Renal cortex interstitium (tissue), 11 donors: ENCODE results near the gene UBE3B. TPM values are rescaled to one million over a fixed set of nuclear protein-coding genes. Genes with fewer than 3 reads are reported as not detected.

Source experiments
- DNase-seq, 11 donors: peaks; one replicate each; pipeline ENCODE4 v3.0.0-alpha.2; 2013; ENCODE audit warnings: low read depth in 9 of 11, low spot score in 4 of 11; ENCODE audit errors: extremely low read depth in 1 of 11
- polyA plus RNA-seq, 3 donors: library from polyadenylated mRNA; unstranded; fragments of 120-200 nt; gene quantifications; one replicate each; pipeline ENCODE4 v1.2.1, GENCODE V29; 2013; ENCODE audit not compliant: insufficient read length in 3 of 3

Gene UBE3B
- polyA plus RNA-seq, 3 donors = 30.4 to 38.8 (median 31.2) TPM

DNA sequence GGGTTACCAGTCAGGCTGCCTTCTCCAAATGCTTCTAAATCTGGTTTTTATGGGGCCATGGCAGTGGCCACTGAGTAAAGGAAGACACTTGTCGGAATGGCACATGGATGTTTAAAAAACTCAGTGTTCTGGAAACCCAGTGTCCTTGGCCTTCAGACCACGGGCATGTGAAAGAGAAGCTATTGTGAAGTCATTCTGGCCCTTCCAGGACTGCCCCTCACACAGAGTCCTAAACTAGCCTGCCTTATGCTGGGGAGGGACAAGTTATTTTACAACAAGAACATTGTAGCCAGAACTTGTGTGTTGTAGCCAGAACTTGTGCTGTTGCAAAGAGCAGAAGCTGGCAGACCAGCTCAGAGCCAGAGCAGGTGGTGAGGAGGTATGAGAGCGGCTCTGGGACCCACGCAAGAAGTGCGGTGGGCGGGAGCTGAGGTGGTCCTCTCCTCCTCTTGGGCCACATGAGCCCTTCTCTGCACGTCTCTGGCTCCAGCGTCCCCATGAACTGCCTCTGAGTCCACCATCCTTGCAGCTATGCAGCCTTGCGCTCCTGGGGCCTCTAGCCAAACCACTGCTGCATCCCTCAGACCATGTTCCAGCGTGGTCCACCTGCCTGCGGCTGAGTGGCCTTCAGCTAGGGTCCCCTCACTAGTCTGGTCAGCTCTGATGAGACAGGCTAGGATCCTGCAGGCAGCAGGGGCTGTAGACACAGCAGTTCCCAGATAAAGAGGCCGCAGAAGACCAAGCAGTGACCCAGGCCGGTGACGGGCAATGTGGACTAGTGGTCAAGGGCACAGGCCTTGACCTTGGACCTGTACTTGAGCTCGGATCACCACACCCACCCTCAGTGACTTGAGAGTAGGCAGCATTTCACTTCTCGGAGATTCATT, 63.3 kb downstream of the UBE3B start:
- DNase-seq = no peak

DNA sequence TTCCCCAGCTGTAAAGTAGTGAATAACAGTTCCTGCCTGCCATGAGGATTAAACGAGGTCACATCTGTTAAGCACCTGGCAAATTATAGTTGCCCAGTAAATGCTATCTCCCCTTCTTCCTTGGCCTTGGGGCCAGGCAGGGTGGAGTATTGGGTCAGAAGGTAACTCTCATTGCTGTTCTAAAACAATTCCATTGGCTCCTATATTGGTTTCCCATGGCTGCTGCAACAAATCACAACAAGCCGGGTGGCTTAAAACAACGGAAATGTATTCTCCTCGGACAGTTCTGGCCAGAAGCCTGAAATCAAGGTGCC, 63.9 kb downstream of the UBE3B start:
- no peak for DNase-seq

GRCh38 chr12:109542014-109542413, 64.6 kb downstream of the UBE3B start:
- no peak for DNase-seq

- no peak for DNase-seq
Measured at GRCh38 chr12:109542876-109543275, 65.4 kb downstream of the UBE3B start.

- no peak for DNase-seq
Measured at GRCh38 chr12:109544955-109545531, 67.6 kb downstream of the UBE3B start.

GRCh38 chr12:109545826-109546225, 68.4 kb downstream of the UBE3B start:
- DNase-seq = no peak

GRCh38 chr12:109547286-109547685, 69.9 kb downstream of the UBE3B start:
- no peak for DNase-seq

DNA sequence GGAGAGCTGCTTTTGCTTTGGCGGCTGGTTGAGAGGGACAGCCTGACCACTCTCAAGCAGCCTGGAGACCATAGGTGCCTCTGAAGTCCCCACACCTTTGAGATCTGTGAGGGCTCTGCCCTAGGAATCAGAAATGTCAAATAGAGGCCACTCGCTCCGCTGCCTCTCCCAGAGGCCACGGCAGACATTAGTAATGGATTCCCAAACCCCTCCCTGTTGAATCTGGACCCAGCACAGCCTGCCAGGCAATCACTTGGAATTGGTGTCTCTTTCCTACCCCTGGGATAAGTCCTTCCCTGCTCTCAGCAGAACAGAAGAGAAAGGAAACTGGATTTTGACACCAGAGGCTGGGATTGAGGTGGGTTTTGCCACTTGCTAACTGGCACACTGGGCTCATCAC, 70.8 kb downstream of the UBE3B start:
- DNase-seq = no peak

DNA sequence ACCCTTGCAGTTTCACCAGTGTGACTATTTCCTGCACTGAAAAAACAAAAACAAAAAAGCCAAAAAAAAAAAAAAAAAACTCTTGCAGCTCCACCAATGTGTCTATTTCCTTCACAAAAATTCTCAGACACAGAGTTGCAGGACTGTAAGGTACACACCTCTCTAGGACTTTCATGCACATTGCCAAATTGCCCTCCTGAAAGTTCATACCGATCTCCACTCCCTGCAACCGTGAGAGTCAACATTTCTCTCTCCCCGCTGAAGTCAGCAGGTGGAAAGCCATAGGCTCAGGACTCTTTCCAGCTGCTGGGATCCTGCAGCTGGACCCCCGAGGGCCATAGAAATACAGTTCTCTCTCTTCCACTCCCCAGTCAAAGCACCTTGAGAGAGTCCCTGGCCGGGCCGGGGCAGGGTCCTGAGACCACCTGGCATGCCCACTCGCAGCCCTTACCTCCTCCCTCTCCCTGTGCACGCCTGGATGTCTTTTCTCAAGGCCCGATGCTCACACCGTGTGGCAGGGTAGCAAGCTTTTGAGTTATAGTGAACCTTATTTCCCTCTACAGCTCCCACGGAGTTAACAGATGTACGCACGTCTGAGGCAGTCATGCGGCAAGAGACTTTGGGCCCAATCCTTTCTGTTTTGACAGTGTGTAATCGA, 72.3 kb downstream of the UBE3B start:
- peak in 3 of 11 donors; percentile 31 to 56 (median 33) for DNase-seq

DNA sequence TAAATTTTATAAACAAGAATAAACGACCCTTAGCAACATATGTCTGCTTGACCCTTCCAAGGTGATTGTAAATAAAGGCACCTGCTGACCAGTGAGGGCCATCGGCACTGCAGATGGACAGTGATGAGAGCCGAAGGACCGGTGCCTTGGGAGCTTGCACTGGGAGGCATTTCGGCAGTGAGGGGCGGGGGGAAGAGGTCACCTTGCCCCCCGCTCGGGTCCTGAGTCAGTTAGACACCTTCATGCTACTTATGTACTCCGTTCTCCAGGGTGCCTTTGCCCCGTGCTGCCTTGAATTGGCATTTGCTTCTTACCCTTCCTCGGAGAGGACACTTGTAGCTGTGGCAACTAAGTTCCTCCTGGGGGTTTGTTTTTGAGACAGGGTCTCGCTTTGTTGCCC, 72.8 kb downstream of the UBE3B start:
- DNase-seq = no peak

DNA sequence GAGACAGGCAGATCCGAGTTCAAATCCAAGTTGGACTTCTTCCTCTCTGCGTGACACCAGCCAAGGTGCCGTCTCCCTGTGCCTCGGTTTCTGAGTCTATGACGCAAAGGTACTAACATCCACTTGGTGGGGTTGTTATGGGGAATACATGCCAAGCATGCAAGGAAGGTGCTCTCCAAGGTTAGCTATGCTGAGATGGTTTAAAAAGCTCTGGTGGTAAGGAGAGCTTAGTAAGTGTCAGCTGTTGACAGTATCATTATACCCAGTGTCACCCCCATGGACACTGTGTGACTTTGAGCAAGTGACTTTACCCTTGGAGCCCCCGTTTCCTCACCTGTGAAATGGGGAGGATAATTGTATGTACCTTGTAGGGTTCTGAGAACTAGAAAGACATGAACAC, 73.7 kb downstream of the UBE3B start:
- DNase-seq = no peak

- no peak for DNase-seq
Measured at GRCh38 chr12:109552971-109553370, 75.5 kb downstream of the UBE3B start.

GRCh38 chr12:109553483-109553882, 76.0 kb downstream of the UBE3B start:
- no peak for DNase-seq

DNA sequence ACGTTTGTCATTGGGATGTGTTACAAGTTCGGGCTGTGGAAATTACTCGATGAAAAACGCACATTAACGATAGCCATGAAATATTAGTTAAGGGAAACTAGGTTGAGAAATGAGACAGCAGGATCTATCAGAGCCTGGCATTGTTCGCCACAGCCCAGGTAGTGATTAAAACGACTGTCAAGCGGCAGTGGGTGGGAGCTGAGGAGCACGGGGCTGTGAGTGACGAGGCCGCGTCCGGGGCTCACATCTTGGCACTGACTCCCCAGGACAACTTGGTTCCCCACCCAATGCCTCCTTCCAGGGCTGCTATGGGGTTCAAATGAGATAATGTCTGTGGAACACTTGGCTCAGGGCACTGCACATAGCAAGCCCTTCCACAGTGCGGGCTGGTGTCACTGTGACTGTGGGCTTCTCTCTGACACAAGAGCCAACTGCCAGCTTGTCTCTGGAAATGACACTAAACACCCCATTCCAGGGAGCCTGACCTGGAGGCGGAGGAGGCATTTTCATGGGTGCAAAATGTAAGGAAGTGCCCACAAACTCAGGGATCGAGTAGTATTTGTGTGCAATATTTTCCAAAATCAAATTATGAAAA, 76.6 kb downstream of the UBE3B start:
- DNase-seq = no peak

GRCh38 chr12:109554761-109555160, 77.3 kb downstream of the UBE3B start:
- no peak for DNase-seq

- no peak for DNase-seq
Measured at GRCh38 chr12:109555431-109556315, 78.2 kb downstream of the UBE3B start.

DNA sequence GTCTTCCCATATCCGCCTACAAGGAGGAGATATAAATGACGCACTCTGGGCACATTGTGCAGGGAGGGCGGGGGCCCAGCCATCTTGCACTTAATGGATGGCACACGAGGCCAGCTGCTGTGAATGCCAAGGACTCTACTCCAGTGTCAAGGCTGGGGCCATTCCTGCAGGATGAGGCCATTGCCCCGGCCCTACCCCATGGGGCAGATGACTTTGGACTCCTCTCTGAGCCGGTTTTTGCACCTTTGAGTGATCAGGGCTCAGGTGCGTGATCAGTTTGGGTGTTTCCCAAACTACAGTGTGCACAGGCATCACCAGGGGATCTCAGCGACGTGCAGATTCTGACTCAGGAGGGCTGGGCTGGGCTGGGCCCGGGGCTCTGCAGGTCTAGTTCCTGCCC, 79.8 kb downstream of the UBE3B start:
- no peak for DNase-seq

GRCh38 chr12:109557805-109558204, 80.4 kb downstream of the UBE3B start:
- no peak for DNase-seq
